GM12878 (cell line): ENCODE measurements around the gene SHROOM1. TPM values are rescaled to one million over a fixed set of nuclear protein-coding genes. Genes with fewer than 3 reads are reported as not detected.

Source experiments
- ATAC-seq: fragments of 200-7000 bp; cut with Tn5 transposase; 3 replicates; pipeline ENCODE4 v1.9.1; 2020; ENCODE audit warnings: mild to moderate bottlenecking, moderate library complexity
- BruUV-seq: library from RNA; stranded (reverse); fragments of 400-500 nt; replicated peaks from 2 replicates; lab custom pipeline; 2021; lab: Mats Ljungman, UMichigan
- CTCF ChIA-PET: fragments of 300-600 bp; sonication (Branson Sonifier 250); formaldehyde crosslinking; extraction: SDS; loops from one replicate; lab custom pipeline; 2021; ENCODE audit warnings: inconsistent platforms; lab: Yijun Ruan, JAX
- POLR2A ChIA-PET: fragments of 350-600 bp; formaldehyde crosslinking; extraction: SDS; loops from one replicate; lab custom pipeline; 2021; ENCODE audit warnings: inconsistent platforms; lab: Charles Lee
- RAD21 ChIA-PET: fragments of 300-600 bp; sonication (Branson Sonifier 250); formaldehyde crosslinking; loops from one replicate; lab custom pipeline; 2023; ENCODE audit warnings: antibody characterized with exemption; ENCODE audit not compliant: unreplicated experiment; lab: Charles Lee
- SMC1A ChIA-PET: fragments of 300-600 bp; sonication (Branson Sonifier 250); formaldehyde crosslinking; loops from one replicate; lab custom pipeline; 2023; ENCODE audit not compliant: unreplicated experiment, uncharacterized antibody; lab: Charles Lee
- DNase-seq: peaks from one replicate; pipeline ENCODE4 v3.0.0-alpha.2; 2011; ENCODE audit warnings: low read depth, low spot score
- FAIRE-seq: peaks from 3 replicates; lab custom pipeline; 2011; peaks lifted over from hg19 to GRCh38; lab: Jason Lieb, UNC
- H2AFZ ChIP-seq: 2 replicates; pipeline ENCODE4 v1.6.0; 2011; ENCODE audit warnings: low read depth, low read length, control low read depth; ENCODE audit not compliant: control insufficient read depth
- H3K27ac ChIP-seq: 2 replicates; pipeline ENCODE4 v1.5.1; 2011; ENCODE audit warnings: control low read depth; ENCODE audit not compliant: control insufficient read depth, insufficient read depth
- H3K27me3 ChIP-seq, 2 experiments: replicated peaks in 1 of 2; 2 replicates each; pipeline versions ENCODE4 v1.6.0 to v1.6.1; 2011; ENCODE audit warnings: low read length in 1 of 2; ENCODE audit not compliant: control insufficient read depth in 2 of 2, insufficient read depth in 2 of 2
- H3K36me3 ChIP-seq, 2 experiments: 2 replicates each; pipeline ENCODE4 v1.5.1; 2011; ENCODE audit warnings: low read length in 1 of 2; ENCODE audit not compliant: control insufficient read depth in 2 of 2, insufficient read depth in 2 of 2
- H3K4me1 ChIP-seq: 2 replicates; pipeline ENCODE4 v1.6.1; 2011; ENCODE audit warnings: mild to moderate bottlenecking, low read length, moderate library complexity, mixed read lengths; ENCODE audit not compliant: control insufficient read depth, insufficient read depth
- H3K4me2 ChIP-seq: 2 replicates; pipeline ENCODE4 v1.6.0; 2011; ENCODE audit warnings: control low read depth; ENCODE audit not compliant: control insufficient read depth, insufficient read depth
- H3K4me3 ChIP-seq: fragments of 200-600 bp; sonication (generic); 2 replicates; pipeline ENCODE4 v1.5.1; 2016
- H3K79me2 ChIP-seq: 2 replicates; pipeline ENCODE4 v1.6.0; 2011; ENCODE audit warnings: low read length; ENCODE audit not compliant: control insufficient read depth, insufficient read depth
- H3K9ac ChIP-seq: 2 replicates; pipeline ENCODE4 v1.8.0; 2011; ENCODE audit warnings: low read length, control low read depth, mixed read lengths; ENCODE audit not compliant: control insufficient read depth, insufficient read depth
- H3K9me3 ChIP-seq: replicated peaks from 3 replicates; pipeline ENCODE4 v1.5.1; 2011; ENCODE audit warnings: mild to moderate bottlenecking, low read length; ENCODE audit not compliant: control insufficient read depth, insufficient read depth
- H4K20me1 ChIP-seq: 2 replicates; pipeline ENCODE4 v1.6.0; 2011; ENCODE audit not compliant: control insufficient read depth, insufficient read depth
- SUPT20H ChIP-seq: IDR thresholded peaks from 2 replicates; pipeline ENCODE4 v1.6.1; 2011; ENCODE audit warnings: low read depth, mild to moderate bottlenecking, low read length, moderate library complexity, borderline replicate concordance; ENCODE audit not compliant: control insufficient read depth
- ZBED1 ChIP-seq: IDR thresholded peaks from 2 replicates; pipeline ENCODE4 v1.6.1; 2016; ENCODE audit warnings: borderline replicate concordance
- WGBS: methylation state at CpG from one replicate; pipeline ENCODE4 v1.1.6; 2016; ENCODE audit warnings: low lambda C conversion rate; ENCODE audit not compliant: insufficient replicate concordance, insufficient coverage; ENCODE audit errors: missing lambda C conversion rate; 5-methylcytosine and 5-hydroxymethylcytosine counted together
- in situ Hi-C: fragments of 300-500 bp; cut with MboI; formaldehyde crosslinking; loops from 9 replicates; pipeline ENCODE4 v1.14.3; 2018; ENCODE audit warnings: mixed read lengths
- intact Hi-C: fragments of 100-400 bp; cut with micrococcal nuclease; formaldehyde crosslinking; loops from one replicate; pipeline ENCODE4 v1.14.2; 2022; ENCODE audit not compliant: unreplicated experiment
- polyA plus RNA-seq, 11 experiments: library from polyadenylated mRNA; depleted of rRNA in 4 of 11; unstranded in 6 of 11; stranded (reverse) in 5 of 11; fragments of >200 nt; fragmentation: Nextera tagmentation in 4 of 11; fragmentation: Illumina TruSeq in 1 of 11; extraction: Ambion mirVana in 4 of 11; extraction: Trizol in 1 of 11; gene quantifications; 1 replicate in 1 of 11; 2 replicates in 10 of 11; pipeline versions ENCODE4 v1.2.1 to v1.2.3, GENCODE V29; 2011 to 2016; ENCODE audit warnings: inconsistent platforms in 2 of 11, missing spikeins in 2 of 11, low read depth in 1 of 11
- total RNA-seq, 4 experiments: library from RNA; depleted of rRNA in 3 of 4; stranded (reverse); fragments of >200 nt in 3 of 4; fragmentation: Illumina TruSeq in 1 of 4; extraction: Trizol in 1 of 4; gene quantifications; 2 replicates each; pipeline versions ENCODE4 v1.2.1 to v1.2.3, GENCODE V29; 2013 to 2021
- TF ChIP-seq, protein P1 (sequence below): fragments of 450-650 bp; IDR thresholded peaks from 2 replicates; pipeline ENCODE4 v1.6.1; 2018; ENCODE audit warnings: borderline replicate concordance, mild to moderate bottlenecking; ENCODE audit not compliant: partially characterized antibody

SHROOM1 gene
- total and polyA plus RNA-seq, 10 of the 15 experiments (the other 5 are each of a cell fraction or from before 2014, with no cell fraction given) = 0.05 to 3.9 (median 1.3) TPM

DNA sequence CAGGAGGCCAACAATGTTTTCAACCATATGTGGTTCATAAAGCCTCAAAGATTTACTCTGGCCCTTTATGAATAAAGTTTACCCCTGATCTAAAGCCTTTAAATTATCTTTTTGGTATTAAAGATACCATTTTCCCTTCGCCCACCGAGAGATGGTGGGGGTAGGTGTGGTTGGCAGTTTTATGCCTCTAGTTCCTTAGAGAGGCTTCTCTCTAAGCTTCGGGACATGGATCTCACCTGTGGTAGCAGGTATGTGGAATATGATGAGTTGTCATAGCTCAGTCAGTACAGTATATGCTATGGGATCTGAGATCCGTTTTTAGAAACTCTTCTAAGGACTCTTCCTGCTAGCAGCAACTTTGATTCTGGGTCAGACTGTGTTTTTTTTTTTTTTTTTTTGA is 38.3 kb upstream of the SHROOM1 start:
- WGBS = 83% methylated on average over 4 of the region's 4 CpGs
- no peak for FAIRE-seq
- TF ChIP-seq, protein P1, sequence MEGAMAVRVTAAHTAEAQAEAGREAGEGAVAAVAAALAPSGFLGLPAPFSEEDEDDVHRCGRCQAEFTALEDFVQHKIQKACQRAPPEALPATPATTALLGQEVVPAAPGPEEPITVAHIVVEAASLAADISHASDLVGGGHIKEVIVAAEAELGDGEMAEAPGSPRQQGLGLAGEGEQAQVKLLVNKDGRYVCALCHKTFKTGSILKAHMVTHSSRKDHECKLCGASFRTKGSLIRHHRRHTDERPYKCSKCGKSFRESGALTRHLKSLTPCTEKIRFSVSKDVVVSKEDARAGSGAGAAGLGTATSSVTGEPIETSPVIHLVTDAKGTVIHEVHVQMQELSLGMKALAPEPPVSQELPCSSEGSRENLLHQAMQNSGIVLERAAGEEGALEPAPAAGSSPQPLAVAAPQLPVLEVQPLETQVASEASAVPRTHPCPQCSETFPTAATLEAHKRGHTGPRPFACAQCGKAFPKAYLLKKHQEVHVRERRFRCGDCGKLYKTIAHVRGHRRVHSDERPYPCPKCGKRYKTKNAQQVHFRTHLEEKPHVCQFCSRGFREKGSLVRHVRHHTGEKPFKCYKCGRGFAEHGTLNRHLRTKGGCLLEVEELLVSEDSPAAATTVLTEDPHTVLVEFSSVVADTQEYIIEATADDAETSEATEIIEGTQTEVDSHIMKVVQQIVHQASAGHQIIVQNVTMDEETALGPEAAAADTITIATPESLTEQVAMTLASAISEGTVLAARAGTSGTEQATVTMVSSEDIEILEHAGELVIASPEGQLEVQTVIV = no peak
- TF ChIP-seq SUPT20H (no peak), ZBED1 (no peak)
- no peak overlapping the region for H3K4me3 ChIP-seq
- DNase-seq = no peak
- ChIA-PET POLR2A (interaction anchor here (0.6 to 1.1 kb wide), 3 partner anchors 14 to 158 kb away, joined by 3 read pairs; no protein-coding TSS in a partner anchor), SMC1A (interaction anchor here (1.0 to 1.4 kb wide), 2 partner anchors 22 to 118 kb away, joined by 3 to 4 read pairs; no protein-coding TSS in a partner anchor), CTCF (interaction anchor here (0.6 to 1.4 kb wide), 5 partner anchors 12 to 245 kb away, joined by 3 to 5 read pairs (median 4); no protein-coding TSS in a partner anchor), RAD21 (interaction anchor here (1.0 kb wide), 1 partner anchor 14 kb away, joined by 3 read pairs; no protein-coding TSS in a partner anchor)
- H3K9ac ChIP-seq = no peak overlapping the region
- intact Hi-C loops (loop anchor here (5.0 kb wide), 1 partner anchor 206 kb away; no protein-coding TSS in a partner anchor), in situ Hi-C loops (no loop called here)
- no peaks in the 10 kb centered on the region for H3K9me3 ChIP-seq
- no peak overlapping the region for H3K4me2 ChIP-seq
- no peaks in the 10 kb centered on the region for H3K27me3 ChIP-seq
- BruUV-seq = no TSS peak
- no peaks in the 10 kb centered on the region for H4K20me1 ChIP-seq
- H3K79me2 ChIP-seq = peaks cover 19% of the 10 kb centered on the region
- no peak overlapping the region for H3K27ac ChIP-seq
- peaks cover 1 to 21% of the 10 kb centered on the region in 2 experiments for H3K36me3 ChIP-seq
- peaks cover 3% of the 10 kb centered on the region for H3K4me1 ChIP-seq
- H2AFZ ChIP-seq = no peak overlapping the region
- no peak for ATAC-seq
